IMR-90 (cell line): ENCODE data around the gene NFRKB. TPM values are rescaled to one million over a fixed set of nuclear protein-coding genes. Genes with fewer than 3 reads are reported as not detected.
A peak's percentile ranks its signal among the peaks of the same experiment; 100 is the strongest.

Experiments
- ATAC-seq: fragments of 200-7000 bp; cut with Tn5 transposase; 2 replicates; pipeline ENCODE4 v1.9.1; 2020; ENCODE audit warnings: low read depth, mild to moderate bottlenecking, moderate library complexity
- BruUV-seq: library from RNA; stranded (reverse); fragments of 400-500 nt; replicated peaks from 2 replicates; lab custom pipeline; 2021; lab: Mats Ljungman, UMichigan
- CTCF ChIA-PET: fragments of 300-600 bp; formaldehyde crosslinking; extraction: SDS; loops from one replicate; lab custom pipeline; 2021; ENCODE audit warnings: antibody characterized with exemption; lab: Yijun Ruan, JAX
- POLR2A ChIA-PET: fragments of 300-600 bp; sonication (Branson Sonifier 250); formaldehyde crosslinking; loops from one replicate; lab custom pipeline; 2022; ENCODE audit warnings: antibody characterized with exemption; ENCODE audit not compliant: unreplicated experiment; lab: Charles Lee
- DNase-seq: peaks from one replicate; pipeline ENCODE4 v3.0.0; 2013
- H2AFZ ChIP-seq: replicated peaks from 2 replicates; pipeline ENCODE3; 2013; ENCODE audit warnings: low read length, mild to moderate bottlenecking; ENCODE audit not compliant: poor library complexity
- H2AK5ac ChIP-seq: 2 replicates; pipeline ENCODE4 v1.6.1; 2013; ENCODE audit warnings: low read depth, low read length, inconsistent platforms
- H2AK9ac ChIP-seq: replicated peaks from 2 replicates; pipeline ENCODE3; 2013; ENCODE audit warnings: mild to moderate bottlenecking, low read depth, low read length, moderate library complexity; ENCODE audit not compliant: poor library complexity
- H2BK120ac ChIP-seq: 2 replicates; pipeline ENCODE4 v1.6.1; 2013; ENCODE audit warnings: low read depth, low read length, inconsistent platforms
- H2BK15ac ChIP-seq: 3 replicates; pipeline ENCODE4 v1.6.1; 2013; ENCODE audit warnings: low read depth, low read length, inconsistent platforms
- H2BK20ac ChIP-seq: 2 replicates; pipeline ENCODE4 v1.6.1; 2013; ENCODE audit warnings: low read depth, mild to moderate bottlenecking, inconsistent platforms, low read length, moderate library complexity
- H2BK5ac ChIP-seq: 2 replicates; pipeline ENCODE4 v1.6.1; 2013; ENCODE audit warnings: mild to moderate bottlenecking, low read depth, low read length, inconsistent platforms; ENCODE audit not compliant: poor library complexity, severe bottlenecking
- H3K14ac ChIP-seq: replicated peaks from 2 replicates; pipeline ENCODE4 v1.6.1; 2013; ENCODE audit warnings: low read depth, low read length, inconsistent platforms
- H3K18ac ChIP-seq: 2 replicates; pipeline ENCODE4 v1.6.1; 2013; ENCODE audit warnings: low read depth, low read length, control low read depth
- H3K23ac ChIP-seq: 2 replicates; pipeline ENCODE4 v1.6.1; 2013; ENCODE audit warnings: low read depth, low read length, inconsistent platforms
- H3K27ac ChIP-seq: 2 replicates; pipeline ENCODE4 v1.5.1; 2013; ENCODE audit warnings: mild to moderate bottlenecking, control low read depth, low read length; ENCODE audit not compliant: insufficient read depth
- H3K27me3 ChIP-seq: 2 replicates; pipeline ENCODE4 v1.6.1; 2013; ENCODE audit warnings: low read length; ENCODE audit not compliant: control insufficient read depth, insufficient read depth
- H3K36me3 ChIP-seq: 2 replicates; pipeline ENCODE4 v1.6.1; 2013; ENCODE audit warnings: low read length, mixed read lengths; ENCODE audit not compliant: control insufficient read depth, insufficient read depth
- H3K4ac ChIP-seq: 2 replicates; pipeline ENCODE4 v1.6.1; 2013; ENCODE audit warnings: low read depth, low read length, inconsistent platforms
- H3K4me1 ChIP-seq: 2 replicates; pipeline ENCODE4 v1.6.1; 2013; ENCODE audit warnings: low read length, mixed read lengths; ENCODE audit not compliant: control insufficient read depth, insufficient read depth
- H3K4me2 ChIP-seq: 2 replicates; pipeline ENCODE4 v1.6.1; 2013; ENCODE audit warnings: low read depth, mild to moderate bottlenecking, control low read depth, low read length, moderate library complexity
- H3K4me3 ChIP-seq: 2 replicates; pipeline ENCODE4 v1.5.1; 2013; ENCODE audit warnings: low read depth, mild to moderate bottlenecking, control low read depth, low read length, moderate library complexity; ENCODE audit not compliant: insufficient read depth
- H3K56ac ChIP-seq: 2 replicates; pipeline ENCODE4 v1.6.1; 2013; ENCODE audit warnings: low read length, inconsistent platforms; ENCODE audit not compliant: insufficient read depth; ENCODE audit errors: extremely low read depth
- H3K79me1 ChIP-seq, 2 experiments: 2 replicates each; pipeline ENCODE4 v1.6.1; 2013; ENCODE audit warnings: low read length in 2 of 2, inconsistent platforms in 1 of 2, low read depth in 1 of 2
- H3K9ac ChIP-seq: 2 replicates; pipeline ENCODE4 v1.6.1; 2013; ENCODE audit warnings: low read depth, low read length, control low read depth
- H3K9me1 ChIP-seq: 2 replicates; pipeline ENCODE4 v1.6.1; 2013; ENCODE audit warnings: low read length, inconsistent platforms; ENCODE audit not compliant: insufficient read depth
- H3K9me3 ChIP-seq: 2 replicates; pipeline ENCODE4 v1.6.1; 2013; ENCODE audit warnings: low read length; ENCODE audit not compliant: control insufficient read depth, insufficient read depth
- H4K20me1 ChIP-seq: 2 replicates; pipeline ENCODE4 v1.6.1; 2013; ENCODE audit warnings: low read length, inconsistent platforms; ENCODE audit not compliant: insufficient read depth
- H4K5ac ChIP-seq: 2 replicates; pipeline ENCODE4 v1.6.1; 2013; ENCODE audit warnings: mild to moderate bottlenecking, low read depth, low read length, control low read depth
- H4K8ac ChIP-seq, 2 experiments: 2 replicates each; pipeline ENCODE4 v1.6.1; 2013; ENCODE audit warnings: low read depth in 2 of 2, low read length in 2 of 2, control low read depth in 1 of 2, inconsistent platforms in 1 of 2
- H4K91ac ChIP-seq: 2 replicates; pipeline ENCODE4 v1.6.1; 2013; ENCODE audit warnings: low read depth, low read length, inconsistent platforms; ENCODE audit not compliant: insufficient read depth
- CEBPB ChIP-seq: IDR thresholded peaks from 2 replicates; pipeline ENCODE4 v1.6.1; 2012; ENCODE audit warnings: low read depth, low read length, improper control_type of control experiment
- RFX5 ChIP-seq: IDR thresholded peaks from 2 replicates; pipeline ENCODE4 v1.8.0; 2012; ENCODE audit warnings: low read depth, mild to moderate bottlenecking, low read length, moderate library complexity
- WGBS, 2 experiments: methylation state at CpG; one replicate each; pipeline versions ENCODE4 v1.1.5 to v1.1.7; 2013; ENCODE audit warnings: missing lambda C conversion rate in 2 of 2; ENCODE audit not compliant: insufficient read length in 1 of 2; ENCODE audit errors: extremely low coverage in 2 of 2; 5-methylcytosine and 5-hydroxymethylcytosine counted together
- dilution Hi-C: fragments of 300-500 bp; cut with HindIII; formaldehyde crosslinking; loops from one replicate; pipeline ENCODE4 v1.14.3; 2018; ENCODE audit warnings: low sequenced_read_pairs; ENCODE audit not compliant: unreplicated experiment
- in situ Hi-C: fragments of 300-500 bp; cut with MboI; formaldehyde crosslinking; loops from 3 replicates; pipeline ENCODE4 v1.14.3; 2019; ENCODE audit warnings: low sequenced_read_pairs, inconsistent platforms, mixed read lengths
- intact Hi-C: fragments of 100-400 bp; cut with micrococcal nuclease; formaldehyde crosslinking; loops from 2 replicates; pipeline ENCODE4 v1.10.0; 2022
- polyA plus RNA-seq, 3 experiments: library from polyadenylated mRNA; depleted of rRNA; stranded (reverse); fragments of >200 nt; gene quantifications; 2 replicates each; pipeline ENCODE4 v1.2.3, GENCODE V29; 2012; ENCODE audit warnings: low replicate concordance in 1 of 3
- total RNA-seq: library from RNA; depleted of rRNA; stranded (reverse); fragments of >200 nt; gene quantifications from 2 replicates; pipeline ENCODE4 v1.2.3, GENCODE V29; 2012
- TF ChIP-seq, protein P1 (sequence below): fragments of 150-350 bp; IDR thresholded peaks from 2 replicates; pipeline ENCODE4 v1.6.1; 2017; ENCODE audit warnings: mild to moderate bottlenecking, antibody characterized with exemption, low read length, low read depth

Gene NFRKB
- total and polyA plus RNA-seq, 2 of the 4 experiments (the other 2 are of a cell fraction) = 15.2 to 28.9 TPM

- peak overlapping the region; percentile 87 for H3K27ac ChIP-seq
- dilution Hi-C loops = no loop called here
- H2AFZ ChIP-seq = peak overlapping the region; percentile 95
- no TSS peak for BruUV-seq
- peak; percentile 3; the same call in 1 of the 2 replicates for ATAC-seq
- no peaks in the 10 kb centered on the region for H3K27me3 ChIP-seq
- no peak overlapping the region for H2BK20ac ChIP-seq
- H3K4ac ChIP-seq = peak overlapping the region; percentile 29; the same call in 1 of the 2 replicates
- H2BK15ac ChIP-seq = no peak overlapping the region
- H3K9ac ChIP-seq = peak overlapping the region; percentile 89
- H4K5ac ChIP-seq = no peak overlapping the region
- no peaks in the 10 kb centered on the region for H3K9me3 ChIP-seq
- no peak overlapping the region; the same call in 1 of the 2 replicates for H3K14ac ChIP-seq
- in situ Hi-C loops = no loop called here
- H2BK120ac ChIP-seq = no peak overlapping the region
- peaks cover 13% of the 10 kb centered on the region for H3K36me3 ChIP-seq
- H3K23ac ChIP-seq = peak overlapping the region; percentile 73
- 0% methylated on average over 5 of the region's 13 CpGs; no CpG with 5 or more reads in 1 of the 2 experiments for WGBS, 2 experiments
- TF ChIP-seq, protein P1, sequence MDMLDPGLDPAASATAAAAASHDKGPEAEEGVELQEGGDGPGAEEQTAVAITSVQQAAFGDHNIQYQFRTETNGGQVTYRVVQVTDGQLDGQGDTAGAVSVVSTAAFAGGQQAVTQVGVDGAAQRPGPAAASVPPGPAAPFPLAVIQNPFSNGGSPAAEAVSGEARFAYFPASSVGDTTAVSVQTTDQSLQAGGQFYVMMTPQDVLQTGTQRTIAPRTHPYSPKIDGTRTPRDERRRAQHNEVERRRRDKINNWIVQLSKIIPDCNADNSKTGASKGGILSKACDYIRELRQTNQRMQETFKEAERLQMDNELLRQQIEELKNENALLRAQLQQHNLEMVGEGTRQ = peak; percentile 57
- TF ChIP-seq CEBPB (peak; percentile 76), RFX5 (no peak)
- H2AK9ac ChIP-seq = peak overlapping the region; percentile 47
- no peak overlapping the region for H4K91ac ChIP-seq
- peak overlapping the region; percentile 99 for H3K4me2 ChIP-seq
- no peak overlapping the region for H2BK5ac ChIP-seq
- intact Hi-C loops = no loop called here
- H3K56ac ChIP-seq = 0 out of 2 replicates have a peak overlapping the region, but pooled peaks have one; percentile 8
- DNase-seq = peak; percentile 3
- H2AK5ac ChIP-seq = no peak overlapping the region
- no peaks in the 10 kb centered on the region; the same call in 1 of the 2 replicates for H4K20me1 ChIP-seq
- peaks cover 16 to 44% of the 10 kb centered on the region in 2 experiments for H3K79me1 ChIP-seq
- H3K4me1 ChIP-seq = peaks cover 4% of the 10 kb centered on the region; the same call in 1 of the 2 replicates
- POLR2A ChIA-PET = no interaction called here
- CTCF ChIA-PET = interaction anchor here (1.3 kb wide), 1 partner anchor 13 kb away, joined by 5 read pairs; no protein-coding TSS in a partner anchor
- peak overlapping the region in 1 of 2 experiments; percentile 31; a peak in 1 of 4 replicates for H4K8ac ChIP-seq
- no peak overlapping the region for H3K18ac ChIP-seq
- no peaks in the 10 kb centered on the region; the same call in 1 of the 2 replicates for H3K9me1 ChIP-seq
- peak overlapping the region; percentile 98 for H3K4me3 ChIP-seq
Observed at GRCh38 chr11:129894278-129895125, 876 bp downstream of the NFRKB start.
